ENCODE data around the gene HNRNPF. TPM values are rescaled to one million over a fixed set of nuclear protein-coding genes. Genes with fewer than 3 reads are reported as not detected.

Gene HNRNPF
- total RNA-seq, 1 donor from 2014 or later = 101 TPM

DNA sequence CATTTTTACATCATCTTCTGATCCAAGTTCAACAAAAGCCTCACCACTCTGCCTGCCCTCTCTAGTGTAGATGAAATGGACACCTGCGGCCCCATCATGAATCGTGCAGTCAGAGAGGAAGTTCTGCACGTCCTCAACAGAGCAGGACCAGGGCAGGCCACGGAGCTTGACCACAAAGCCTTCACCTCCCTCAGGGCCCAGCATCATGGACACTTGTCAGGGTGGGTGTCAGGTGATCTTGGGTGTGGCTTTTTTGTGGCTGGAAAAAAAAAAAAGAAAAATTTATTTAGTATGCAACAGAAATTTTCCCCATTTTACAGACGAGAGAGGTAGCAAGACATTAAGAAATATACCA, 21.3 kb downstream of the HNRNPF start:
- Histone ChIP-seq H3K4me1 (no peaks in the 10 kb centered on the region), H3K27me3 (no peaks in the 10 kb centered on the region), H3K36me3 (peaks cover 57 to 72% of the 10 kb centered on the region in 2 donors), H3K27ac (no peak overlapping the region), H3K4me3 (no peak overlapping the region), H3K9me3 (no peaks in the 10 kb centered on the region)
- no peak for DNase-seq (ENCODE audit: low spot score in 2 of 2)
- intact Hi-C loops (cut with DNase I) = no loop called here
- TF ChIP-seq, protein P1, sequence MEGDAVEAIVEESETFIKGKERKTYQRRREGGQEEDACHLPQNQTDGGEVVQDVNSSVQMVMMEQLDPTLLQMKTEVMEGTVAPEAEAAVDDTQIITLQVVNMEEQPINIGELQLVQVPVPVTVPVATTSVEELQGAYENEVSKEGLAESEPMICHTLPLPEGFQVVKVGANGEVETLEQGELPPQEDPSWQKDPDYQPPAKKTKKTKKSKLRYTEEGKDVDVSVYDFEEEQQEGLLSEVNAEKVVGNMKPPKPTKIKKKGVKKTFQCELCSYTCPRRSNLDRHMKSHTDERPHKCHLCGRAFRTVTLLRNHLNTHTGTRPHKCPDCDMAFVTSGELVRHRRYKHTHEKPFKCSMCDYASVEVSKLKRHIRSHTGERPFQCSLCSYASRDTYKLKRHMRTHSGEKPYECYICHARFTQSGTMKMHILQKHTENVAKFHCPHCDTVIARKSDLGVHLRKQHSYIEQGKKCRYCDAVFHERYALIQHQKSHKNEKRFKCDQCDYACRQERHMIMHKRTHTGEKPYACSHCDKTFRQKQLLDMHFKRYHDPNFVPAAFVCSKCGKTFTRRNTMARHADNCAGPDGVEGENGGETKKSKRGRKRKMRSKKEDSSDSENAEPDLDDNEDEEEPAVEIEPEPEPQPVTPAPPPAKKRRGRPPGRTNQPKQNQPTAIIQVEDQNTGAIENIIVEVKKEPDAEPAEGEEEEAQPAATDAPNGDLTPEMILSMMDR (IDR thresholded peaks at IDR 0.05) = no peak

DNA sequence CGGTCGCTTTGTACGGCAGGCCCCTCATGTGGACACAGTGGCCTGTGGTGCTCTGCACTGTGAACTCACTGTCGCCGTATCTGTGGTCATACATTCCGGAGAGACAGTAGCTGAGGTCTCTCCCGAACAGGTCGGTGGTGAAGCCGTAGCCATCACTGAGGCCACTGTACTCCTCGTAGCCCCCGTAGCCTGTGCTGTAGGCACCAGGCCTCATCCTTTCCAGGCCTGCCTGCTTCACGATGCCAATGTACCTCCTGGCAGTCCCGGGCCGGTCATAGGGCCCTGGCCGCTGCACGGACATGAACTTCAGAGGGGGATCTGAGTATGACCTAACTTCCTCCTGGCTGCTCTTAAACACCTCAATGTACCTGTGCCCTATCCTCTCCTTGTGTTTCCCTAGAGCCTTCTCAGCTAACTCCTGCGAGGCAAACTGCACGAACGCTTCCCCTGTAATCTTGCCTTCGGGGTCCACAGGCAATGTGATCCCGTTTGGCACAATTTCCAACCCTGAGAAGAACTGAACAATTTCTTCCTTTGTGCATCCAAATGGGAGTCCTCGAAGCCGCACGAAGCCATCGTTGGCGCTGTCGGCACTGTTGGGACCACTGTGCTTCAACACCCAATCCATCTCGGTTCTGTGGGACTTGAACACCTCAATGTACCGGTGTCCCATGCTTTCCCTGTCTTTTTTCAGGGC, 21.9 kb downstream of the HNRNPF start:
- Histone ChIP-seq H3K9me3 (no peaks in the 10 kb centered on the region), H3K27ac (no peak overlapping the region), H3K4me1 (no peaks in the 10 kb centered on the region), H3K4me3 (no peak overlapping the region), H3K27me3 (no peaks in the 10 kb centered on the region), H3K36me3 (peaks cover 52 to 67% of the 10 kb centered on the region in 2 donors)
- TF ChIP-seq, protein P1 (IDR thresholded peaks at IDR 0.05) = no peak
- no peak for DNase-seq (ENCODE audit: low spot score in 2 of 2)
- intact Hi-C loops (cut with DNase I) = no loop called here

DNA sequence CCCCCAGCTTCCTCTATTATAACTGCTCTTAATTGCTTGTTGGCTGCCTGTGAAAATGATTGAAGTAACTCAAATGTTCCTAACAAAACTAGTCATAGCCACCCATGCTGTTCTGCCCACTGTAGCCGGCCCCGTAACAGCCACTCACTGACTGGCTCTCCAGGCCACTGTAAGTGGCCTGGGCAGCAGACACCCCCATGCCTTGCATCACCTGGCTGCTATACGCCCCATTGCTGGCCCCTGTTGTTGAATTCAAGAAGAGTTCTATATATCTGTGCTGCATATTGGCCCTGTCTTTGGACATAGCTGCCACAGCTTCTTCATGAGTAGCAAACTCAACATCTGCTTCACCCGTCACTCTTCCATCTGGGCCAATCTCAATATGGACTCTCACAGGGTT, 22.4 kb downstream of the HNRNPF start:
- peaks cover 46 to 61% of the 10 kb centered on the region in 2 donors for H3K36me3 ChIP-seq
- no peaks in the 10 kb centered on the region for H3K9me3 ChIP-seq
- TF ChIP-seq, protein P1 (IDR thresholded peaks at IDR 0.05) = no peak

DNA sequence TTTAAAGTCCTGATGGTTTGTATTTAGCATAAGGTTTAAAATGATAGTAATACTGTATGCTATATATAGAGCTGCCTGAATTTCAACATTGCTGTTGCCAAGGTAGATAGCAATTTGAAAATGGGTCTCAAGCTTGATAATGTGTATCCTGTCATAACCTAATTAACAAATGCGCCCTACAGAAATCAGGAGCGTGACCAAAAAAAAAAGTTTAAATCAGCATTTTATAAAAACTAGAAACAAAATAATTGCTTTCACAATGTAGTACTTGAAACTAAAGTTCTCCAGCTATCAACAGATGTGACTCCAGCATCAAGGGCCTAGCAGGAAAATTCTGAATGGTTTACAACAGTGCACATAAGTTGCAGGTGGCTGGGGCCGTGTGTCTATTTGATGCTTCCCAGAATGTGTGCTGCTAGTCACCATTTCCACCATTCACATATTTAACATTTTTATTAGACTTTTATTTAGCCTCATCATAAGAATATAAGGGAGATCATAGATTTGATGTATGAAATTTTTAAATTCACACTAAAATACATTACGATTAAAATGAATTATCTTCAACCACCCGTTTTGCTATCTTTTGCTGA, 23.5 kb downstream of the HNRNPF start:
- intact Hi-C loops (cut with DNase I) = no loop called here
- H3K27ac ChIP-seq = no peak overlapping the region
- H3K4me1 ChIP-seq = no peaks in the 10 kb centered on the region
- no peaks in the 10 kb centered on the region for H3K9me3 ChIP-seq
- H3K4me3 ChIP-seq = no peak overlapping the region
- H3K27me3 ChIP-seq = no peaks in the 10 kb centered on the region
- H3K36me3 ChIP-seq = peaks cover 36 to 51% of the 10 kb centered on the region in 2 donors
- TF ChIP-seq, protein P1 (IDR thresholded peaks at IDR 0.05) = no peak
- DNase-seq (ENCODE audit: low spot score in 2 of 2) = no peak

More for the DNA sequence above, 22.4 kb downstream of the HNRNPF start:
- no peak overlapping the region for H3K4me3 ChIP-seq
- DNase-seq (ENCODE audit: low spot score in 2 of 2) = no peak
- no peaks in the 10 kb centered on the region for H3K4me1 ChIP-seq
- H3K27ac ChIP-seq = no peak overlapping the region
- no peaks in the 10 kb centered on the region for H3K27me3 ChIP-seq
- intact Hi-C loops (cut with DNase I) = no loop called here

DNA sequence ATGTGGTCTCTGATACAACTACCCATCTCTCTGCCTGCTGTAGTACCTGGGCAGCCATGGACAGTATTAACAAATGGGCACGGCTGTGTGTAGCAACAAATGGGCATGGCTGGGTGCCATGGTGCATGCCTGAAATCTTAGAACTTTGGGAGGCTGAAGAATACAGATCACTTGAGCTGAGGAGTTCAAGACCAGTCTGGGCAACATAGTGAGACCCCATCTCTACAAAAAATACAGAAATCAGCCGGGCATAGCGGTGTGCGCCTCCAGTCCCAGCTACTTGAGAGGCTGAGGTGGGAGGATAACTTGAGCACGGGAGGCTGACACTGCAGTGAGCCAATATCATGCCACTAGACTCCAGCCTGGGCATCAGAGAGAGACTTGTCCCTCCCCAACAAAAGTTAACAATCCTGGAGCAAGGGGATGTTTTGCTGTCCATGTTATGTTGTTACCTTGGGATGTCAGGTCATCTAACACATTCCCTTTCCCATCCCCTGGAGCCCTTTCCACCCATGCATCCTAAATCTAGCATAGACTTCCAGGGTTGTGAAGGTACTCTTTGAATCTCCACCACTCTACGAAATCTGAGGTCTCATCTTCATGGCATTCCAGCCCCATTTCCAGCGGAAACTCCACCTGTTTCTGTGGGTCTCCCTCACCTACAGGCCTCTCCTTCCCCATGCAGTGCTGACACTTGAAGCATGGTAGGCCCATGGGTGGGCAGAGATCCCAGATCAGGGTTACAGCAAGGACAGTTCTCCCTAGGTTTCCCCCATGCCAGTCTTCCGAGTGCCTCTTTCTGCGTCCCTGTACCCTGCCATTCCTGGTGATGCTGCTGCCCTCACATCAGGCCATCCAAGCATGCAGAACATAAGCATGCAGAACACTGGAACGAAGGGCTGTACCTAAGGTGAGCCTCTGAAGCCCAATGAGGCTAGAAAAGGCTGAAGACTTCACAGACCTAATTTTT, 24.4 kb downstream of the HNRNPF start:
- H3K4me1 ChIP-seq = no peaks in the 10 kb centered on the region
- TF ChIP-seq, protein P1 (IDR thresholded peaks at IDR 0.05) = no peak
- H3K36me3 ChIP-seq = peaks cover 30 to 42% of the 10 kb centered on the region in 2 donors
- no peak overlapping the region for H3K4me3 ChIP-seq
- H3K9me3 ChIP-seq = no peaks in the 10 kb centered on the region
- intact Hi-C loops (cut with DNase I) = no loop called here
- H3K27me3 ChIP-seq = no peaks in the 10 kb centered on the region
- H3K27ac ChIP-seq = no peak overlapping the region
- DNase-seq (ENCODE audit: low spot score in 2 of 2) = no peak

Data from ascending aorta (tissue), 2 donors.